Mesenchymal stem cell (in vitro differentiated cells and primary cell): ENCODE data around the gene FAM174C.

Experiments used
- DNase-seq: peaks from one replicate; pipeline ENCODE4 v3.0.0-alpha.2; 2013
- H2AFZ ChIP-seq: one replicate; pipeline ENCODE4 v1.6.1; 2013; ENCODE audit warnings: low read depth, mild to moderate bottlenecking, control low read depth, inconsistent platforms, low read length, moderate library complexity
- H2AK5ac ChIP-seq: 2 replicates; pipeline ENCODE4 v1.6.1; 2013; ENCODE audit warnings: low read length, moderate library complexity, mild to moderate bottlenecking, inconsistent platforms; ENCODE audit not compliant: severe bottlenecking
- H2BK120ac ChIP-seq: one replicate; pipeline ENCODE4 v1.6.1; 2013; ENCODE audit warnings: low read depth, mild to moderate bottlenecking, inconsistent platforms, low read length, moderate library complexity
- H2BK12ac ChIP-seq, 2 experiments: one replicate each; pipeline ENCODE4 v1.6.1; 2013; ENCODE audit warnings: inconsistent platforms in 2 of 2, low read length in 2 of 2, mild to moderate bottlenecking in 2 of 2, moderate library complexity in 2 of 2, control low read depth in 1 of 2
- H2BK15ac ChIP-seq: one replicate; pipeline ENCODE4 v1.6.1; 2013; ENCODE audit warnings: mild to moderate bottlenecking, low read depth, inconsistent platforms; ENCODE audit not compliant: poor library complexity, severe bottlenecking
- H2BK5ac ChIP-seq: 2 replicates; pipeline ENCODE4 v1.6.1; 2013; ENCODE audit warnings: low read depth, mild to moderate bottlenecking, low read length, control low read depth, inconsistent platforms; ENCODE audit not compliant: poor library complexity, severe bottlenecking
- H3K14ac ChIP-seq, 2 experiments: one replicate each; pipeline ENCODE4 v1.6.1; 2013; ENCODE audit warnings: inconsistent platforms in 2 of 2, low read length in 2 of 2, control low read depth in 1 of 2, mild to moderate bottlenecking in 1 of 2, moderate library complexity in 1 of 2
- H3K18ac ChIP-seq, 2 experiments: one replicate each; pipeline ENCODE4 v1.6.1; 2013; ENCODE audit warnings: inconsistent platforms in 2 of 2, low read length in 2 of 2, control low read depth in 1 of 2, low read depth in 1 of 2, mild to moderate bottlenecking in 1 of 2
- H3K23ac ChIP-seq, 2 experiments: one replicate each; pipeline ENCODE4 v1.6.1; 2013; ENCODE audit warnings: inconsistent platforms in 2 of 2, low read length in 2 of 2, mild to moderate bottlenecking in 2 of 2, moderate library complexity in 2 of 2, control low read depth in 1 of 2
- H3K27ac ChIP-seq: 2 replicates; pipeline ENCODE4 v1.5.1; 2013; ENCODE audit warnings: mild to moderate bottlenecking, moderate library complexity, low read length, control low read depth, inconsistent platforms; ENCODE audit not compliant: poor library complexity, severe bottlenecking
- H3K27me3 ChIP-seq, 2 experiments: 2 replicates each; pipeline versions ENCODE4 v1.6.1 to v1.7.0; 2013; ENCODE audit warnings: low read length in 2 of 2, mild to moderate bottlenecking in 2 of 2, moderate library complexity in 2 of 2, control low read depth in 1 of 2, inconsistent platforms in 1 of 2; ENCODE audit not compliant: control insufficient read depth in 1 of 2, insufficient read depth in 1 of 2
- H3K36me3 ChIP-seq, 2 experiments: 2 replicates each; pipeline versions ENCODE4 v1.6.1 to v1.7.0; 2013; ENCODE audit warnings: low read length in 2 of 2, control low read depth in 1 of 2, inconsistent platforms in 1 of 2, low read depth in 1 of 2, mild to moderate bottlenecking in 1 of 2; ENCODE audit not compliant: insufficient read depth in 2 of 2, control insufficient read depth in 1 of 2
- H3K4ac ChIP-seq, 2 experiments: one replicate each; pipeline ENCODE4 v1.6.1; 2013; ENCODE audit warnings: inconsistent platforms in 2 of 2, low read length in 2 of 2, mild to moderate bottlenecking in 2 of 2, moderate library complexity in 2 of 2, control low read depth in 1 of 2, low read depth in 1 of 2
- H3K4me1 ChIP-seq: 2 replicates; pipeline ENCODE4 v1.6.1; 2013; ENCODE audit warnings: low read depth, low read length, control low read depth; ENCODE audit not compliant: control insufficient read depth, insufficient read depth
- H3K4me2 ChIP-seq: 2 replicates; pipeline ENCODE4 v1.6.1; 2013; ENCODE audit warnings: low read length, mild to moderate bottlenecking, inconsistent platforms; ENCODE audit not compliant: poor library complexity, severe bottlenecking
- H3K4me3 ChIP-seq, 2 experiments: 2 replicates each; pipeline versions ENCODE4 v1.5.1 to v1.7.0; 2013; ENCODE audit warnings: low read length in 2 of 2, mild to moderate bottlenecking in 2 of 2, control low read depth in 1 of 2, low read depth in 1 of 2; ENCODE audit not compliant: insufficient read depth in 1 of 2
- H3K79me1 ChIP-seq: replicated peaks from 2 replicates; pipeline ENCODE4 v1.6.1; 2013; ENCODE audit warnings: mild to moderate bottlenecking, control low read depth, low read length, inconsistent platforms; ENCODE audit not compliant: poor library complexity, severe bottlenecking
- H3K9ac ChIP-seq: 2 replicates; pipeline ENCODE4 v1.7.0; 2013; ENCODE audit warnings: mild to moderate bottlenecking, low read length, moderate library complexity
- H3K9me3 ChIP-seq: 2 replicates; pipeline ENCODE4 v1.7.0; 2013; ENCODE audit warnings: mild to moderate bottlenecking, low read length; ENCODE audit not compliant: control insufficient read depth
- H4K8ac ChIP-seq: one replicate; pipeline ENCODE4 v1.6.1; 2013; ENCODE audit warnings: inconsistent platforms, mild to moderate bottlenecking, low read length, moderate library complexity
- H4K91ac ChIP-seq: one replicate; pipeline ENCODE4 v1.6.1; 2013; ENCODE audit warnings: mild to moderate bottlenecking, low read length, inconsistent platforms
- WGBS: methylation state at CpG from one replicate; pipeline ENCODE4 v1.1.7; 2013; ENCODE audit warnings: mixed read lengths; 5-methylcytosine and 5-hydroxymethylcytosine counted together

Gene FAM174C

GRCh38 chr19:1291761-1292418, 16.6 kb downstream of the FAM174C start:
- no peaks in the 10 kb centered on the region for H3K79me1 ChIP-seq
- no peak overlapping the region for H3K27ac ChIP-seq
- H3K4me3 ChIP-seq, result no peak overlapping the region
- H3K4me1 ChIP-seq, result peaks cover 17% of the 10 kb centered on the region
- 83% methylated on average over 20 of the region's 25 CpGs for WGBS
- H3K4ac ChIP-seq, result no peak overlapping the region
- H2BK15ac ChIP-seq, result no peak overlapping the region
- H2BK12ac ChIP-seq, result no peak overlapping the region
- H4K91ac ChIP-seq, result no peak overlapping the region
- H3K14ac ChIP-seq, result no peak overlapping the region
- no peaks in the 10 kb centered on the region for H3K36me3 ChIP-seq
- DNase-seq, result no peak
- no peak overlapping the region for H2AFZ ChIP-seq
- H2BK5ac ChIP-seq, result no peak overlapping the region
- H3K9ac ChIP-seq, result no peak overlapping the region
- no peaks in the 10 kb centered on the region for H3K9me3 ChIP-seq
- H3K27me3 ChIP-seq, result peaks cover 53 to 93% of the 10 kb centered on the region in 2 experiments
- no peak overlapping the region for H3K23ac ChIP-seq
- H2AK5ac ChIP-seq, result no peak overlapping the region
- H4K8ac ChIP-seq, result no peak overlapping the region
- no peak overlapping the region for H2BK120ac ChIP-seq
- H3K4me2 ChIP-seq, result no peak overlapping the region
- H3K18ac ChIP-seq, result no peak overlapping the region

GRCh38 chr19:1292419-1293151, 17.3 kb downstream of the FAM174C start:
- no peaks in the 10 kb centered on the region for H3K36me3 ChIP-seq
- no peak for DNase-seq
- no peak overlapping the region for H3K9ac ChIP-seq
- no peak overlapping the region for H2BK15ac ChIP-seq
- H3K27ac ChIP-seq, result no peak overlapping the region
- H3K27me3 ChIP-seq, result peaks cover 47 to 89% of the 10 kb centered on the region in 2 experiments
- H3K18ac ChIP-seq, result no peak overlapping the region
- H3K23ac ChIP-seq, result no peak overlapping the region
- H3K4me3 ChIP-seq, result no peak overlapping the region
- H2AFZ ChIP-seq, result no peak overlapping the region
- H3K14ac ChIP-seq, result no peak overlapping the region
- no peak overlapping the region for H3K4me2 ChIP-seq
- 89% methylated on average over 17 of the region's 17 CpGs for WGBS
- no peak overlapping the region for H2BK120ac ChIP-seq
- H3K9me3 ChIP-seq, result no peaks in the 10 kb centered on the region
- no peak overlapping the region for H2BK5ac ChIP-seq
- no peak overlapping the region for H2AK5ac ChIP-seq
- no peak overlapping the region for H2BK12ac ChIP-seq
- no peak overlapping the region for H4K91ac ChIP-seq
- H4K8ac ChIP-seq, result no peak overlapping the region
- H3K79me1 ChIP-seq, result no peaks in the 10 kb centered on the region
- peaks cover 17% of the 10 kb centered on the region for H3K4me1 ChIP-seq
- no peak overlapping the region for H3K4ac ChIP-seq

- DNase-seq, result no peak
- no peak overlapping the region for H3K4me3 ChIP-seq
- H2AFZ ChIP-seq, result no peak overlapping the region
- no peak overlapping the region for H3K4ac ChIP-seq
- H3K36me3 ChIP-seq, result no peaks in the 10 kb centered on the region
- H3K14ac ChIP-seq, result no peak overlapping the region
- H2BK12ac ChIP-seq, result no peak overlapping the region
- H4K8ac ChIP-seq, result no peak overlapping the region
- H2BK5ac ChIP-seq, result no peak overlapping the region
- no peak overlapping the region for H3K9ac ChIP-seq
- H3K4me1 ChIP-seq, result peaks cover 13% of the 10 kb centered on the region
- H2AK5ac ChIP-seq, result no peak overlapping the region
- no peak overlapping the region for H2BK120ac ChIP-seq
- H3K27ac ChIP-seq, result no peak overlapping the region
- no peak overlapping the region for H3K18ac ChIP-seq
- no peak overlapping the region for H3K4me2 ChIP-seq
- H4K91ac ChIP-seq, result peak overlapping the region; percentile 22
- H2BK15ac ChIP-seq, result no peak overlapping the region
- 87% methylated on average over 30 of the region's 35 CpGs for WGBS
- no peaks in the 10 kb centered on the region for H3K9me3 ChIP-seq
- H3K23ac ChIP-seq, result no peak overlapping the region
- H3K79me1 ChIP-seq, result no peaks in the 10 kb centered on the region
- H3K27me3 ChIP-seq, result peaks cover 40 to 85% of the 10 kb centered on the region in 2 experiments
Measured at GRCh38 chr19:1293782-1294604, 18.7 kb downstream of the FAM174C start.

- no peak overlapping the region for H3K23ac ChIP-seq
- DNase-seq, result no peak
- H3K9me3 ChIP-seq, result no peaks in the 10 kb centered on the region
- H2AFZ ChIP-seq, result no peak overlapping the region
- no peak overlapping the region for H3K4me3 ChIP-seq
- H4K8ac ChIP-seq, result no peak overlapping the region
- H3K27ac ChIP-seq, result no peak overlapping the region
- no peak overlapping the region for H3K14ac ChIP-seq
- H3K18ac ChIP-seq, result no peak overlapping the region
- no peak overlapping the region for H4K91ac ChIP-seq
- no peak overlapping the region for H2AK5ac ChIP-seq
- H2BK15ac ChIP-seq, result no peak overlapping the region
- H3K4ac ChIP-seq, result no peak overlapping the region
- WGBS, result 75% methylated on average over 12 of the region's 14 CpGs
- no peak overlapping the region for H2BK12ac ChIP-seq
- H2BK5ac ChIP-seq, result no peak overlapping the region
- no peak overlapping the region for H3K9ac ChIP-seq
- H3K36me3 ChIP-seq, result no peaks in the 10 kb centered on the region
- H3K27me3 ChIP-seq, result peaks cover 40 to 80% of the 10 kb centered on the region in 2 experiments
- H3K79me1 ChIP-seq, result no peaks in the 10 kb centered on the region
- H2BK120ac ChIP-seq, result no peak overlapping the region
- H3K4me1 ChIP-seq, result peaks cover 13% of the 10 kb centered on the region
- no peak overlapping the region for H3K4me2 ChIP-seq
Measured at GRCh38 chr19:1294688-1295087, 19.4 kb downstream of the FAM174C start.
